WTC11 (cell line): ENCODE results near the gene RNASE9. TPM values are rescaled to one million over a fixed set of nuclear protein-coding genes. Genes with fewer than 3 reads are reported as not detected.

Experiments used
- ATAC-seq: fragments of 200-7000 bp; cut with Tn5 transposase; 2 replicates; pipeline ENCODE4 v1.10.0; 2021; ENCODE audit warnings: mild to moderate bottlenecking, moderate library complexity
- CTCF ChIA-PET: fragments of 300-600 bp; sonication (Branson Sonifier 250); formaldehyde crosslinking; loops from one replicate; lab custom pipeline; 2021; ENCODE audit warnings: antibody characterized with exemption; lab: Charles Lee
- POLR2A ChIA-PET: fragments of 350-600 bp; sonication (Branson Sonifier 250); formaldehyde crosslinking; loops from one replicate; lab custom pipeline; 2021; ENCODE audit warnings: antibody characterized with exemption; lab: Charles Lee
- DNase-seq: peaks from one replicate; pipeline ENCODE4 v3.0.0; 2021; ENCODE audit warnings: low spot score
- H3K27ac Mint-ChIP-seq: 2 replicates; pipeline ENCODE4 v1.8.0; 2021; ENCODE audit warnings: mixed read lengths
- H3K27me3 Mint-ChIP-seq: 2 replicates; pipeline ENCODE4 v1.8.0; 2021; ENCODE audit warnings: low read depth, mild to moderate bottlenecking, moderate library complexity, mixed read lengths
- H3K36me3 Mint-ChIP-seq: 2 replicates; pipeline ENCODE4 v1.8.0; 2021; ENCODE audit warnings: mixed read lengths
- H3K4me1 Mint-ChIP-seq: 2 replicates; pipeline ENCODE4 v1.8.0; 2022; ENCODE audit warnings: mixed read lengths
- H3K4me3 Mint-ChIP-seq: 2 replicates; pipeline ENCODE4 v1.8.0; 2021; ENCODE audit warnings: mild to moderate bottlenecking, moderate library complexity, mixed read lengths
- H3K9me3 Mint-ChIP-seq: 2 replicates; pipeline ENCODE4 v1.8.0; 2021; ENCODE audit warnings: mixed read lengths
- AR ChIP-seq: fragments of 250-450 bp; sonication (Bioruptor Pico); IDR thresholded peaks from 2 replicates; pipeline ENCODE4 v1.9.0; 2021; ENCODE audit warnings: mild to moderate bottlenecking
- ELF4 ChIP-seq: sonication (generic); formaldehyde crosslinking; IDR thresholded peaks from 2 replicates; pipeline ENCODE4 v1.8.1; 2022; ENCODE audit warnings: low read depth, mild to moderate bottlenecking, moderate library complexity, missing genetic modification reagents
- FOXK1 ChIP-seq: sonication (generic); formaldehyde crosslinking; IDR thresholded peaks from 2 replicates; pipeline ENCODE4 v1.8.0; 2022; ENCODE audit warnings: mild to moderate bottlenecking, moderate library complexity, missing genetic modification reagents
- FOXP4 ChIP-seq: sonication (generic); formaldehyde crosslinking; IDR thresholded peaks from 2 replicates; pipeline ENCODE4 v1.8.0; 2022; ENCODE audit warnings: mild to moderate bottlenecking, missing genetic modification reagents
- GABPB1 ChIP-seq: sonication (generic); formaldehyde crosslinking; IDR thresholded peaks from 2 replicates; pipeline ENCODE4 v1.8.1; 2023; ENCODE audit warnings: mild to moderate bottlenecking, missing genetic modification reagents
- IRF2 ChIP-seq: sonication (generic); formaldehyde crosslinking; IDR thresholded peaks from 2 replicates; pipeline ENCODE4 v1.8.0; 2022; ENCODE audit warnings: low read depth, missing genetic modification reagents, borderline replicate concordance
- NFE2L1 ChIP-seq: sonication (generic); formaldehyde crosslinking; IDR thresholded peaks from 2 replicates; pipeline ENCODE4 v1.8.1; 2023; ENCODE audit warnings: missing genetic modification reagents
- NR1H2 ChIP-seq: sonication (generic); formaldehyde crosslinking; IDR thresholded peaks from 2 replicates; pipeline ENCODE4 v1.9.0; 2021; ENCODE audit warnings: mild to moderate bottlenecking, moderate library complexity, missing genetic modification reagents
- NR3C1 ChIP-seq: sonication (generic); formaldehyde crosslinking; conservative IDR thresholded peaks from 2 replicates; pipeline ENCODE4 v1.8.1; 2023; ENCODE audit warnings: low read depth, mild to moderate bottlenecking, missing genetic modification reagents
- RELA ChIP-seq: sonication (generic); formaldehyde crosslinking; IDR thresholded peaks from 2 replicates; pipeline ENCODE4 v1.8.1; 2022; ENCODE audit warnings: missing genetic modification reagents, mild to moderate bottlenecking, borderline replicate concordance
- SP1 ChIP-seq: sonication (generic); formaldehyde crosslinking; conservative IDR thresholded peaks from 2 replicates; pipeline ENCODE4 v1.8.1; 2022; ENCODE audit warnings: missing genetic modification reagents
- USF1 ChIP-seq: sonication (generic); formaldehyde crosslinking; IDR thresholded peaks from 2 replicates; pipeline ENCODE4 v1.8.0; 2022; ENCODE audit warnings: mild to moderate bottlenecking, missing genetic modification reagents
- ZNF138 ChIP-seq: sonication (generic); formaldehyde crosslinking; conservative IDR thresholded peaks from 2 replicates; pipeline ENCODE4 v1.8.1; 2022; ENCODE audit warnings: mild to moderate bottlenecking, moderate library complexity, missing genetic modification reagents
- ZNF219 ChIP-seq: sonication (generic); formaldehyde crosslinking; IDR thresholded peaks from 2 replicates; pipeline ENCODE4 v1.8.0; 2023; ENCODE audit warnings: missing genetic modification reagents, mild to moderate bottlenecking, borderline replicate concordance
- ZNF281 ChIP-seq: sonication (generic); formaldehyde crosslinking; IDR thresholded peaks from 2 replicates; pipeline ENCODE4 v1.8.0; 2023; ENCODE audit warnings: mild to moderate bottlenecking, missing genetic modification reagents
- ZNF317 ChIP-seq: sonication (generic); formaldehyde crosslinking; IDR thresholded peaks from 2 replicates; pipeline ENCODE4 v1.8.1; 2023; ENCODE audit warnings: low read depth, mild to moderate bottlenecking, moderate library complexity, missing genetic modification reagents, borderline replicate concordance
- total RNA-seq: library from RNA; stranded (reverse); gene quantifications from 3 replicates; pipeline ENCODE4 v1.2.3, GENCODE V29; 2021
- TF ChIP-seq, protein P1 (sequence below): sonication (generic); formaldehyde crosslinking; IDR thresholded peaks from 2 replicates; pipeline ENCODE4 v1.8.1; 2022; ENCODE audit warnings: missing genetic modification reagents, borderline replicate concordance
- TF ChIP-seq, protein P2 (sequence below): fragments of 250-450 bp; sonication (Bioruptor Pico); conservative IDR thresholded peaks from 2 replicates; pipeline ENCODE4 v1.9.0; 2021; ENCODE audit warnings: mild to moderate bottlenecking

The RNASE9 gene
- total RNA-seq, 1 experiment from 2014 or later, result not detected

- no peak for TF ChIP-seq FOXP4
- no peak for TF ChIP-seq RELA (CRISPR knock-in tag)
- TF ChIP-seq NFE2L1 (CRISPR knock-in tag), result no peak
Measured at GRCh38 chr14:20559461-20559904, 1.4 kb downstream of the RNASE9 start (continued).

GRCh38 chr14:20557212-20557542, 3.7 kb downstream of the RNASE9 start:
- ChIA-PET POLR2A (no interaction called here), CTCF (no interaction called here)
- Mint-ChIP-seq H3K9me3 (peaks cover 8% of the 10 kb centered on the region), H3K27me3 (no peaks in the 10 kb centered on the region), H3K36me3 (0 out of 2 replicates have a peak, but pooled peaks cover 2% of the 10 kb centered on the region), H3K27ac (no peak overlapping the region), H3K4me3 (no peak overlapping the region), H3K4me1 (peaks cover 46% of the 10 kb centered on the region)
- TF ChIP-seq ZNF138 (CRISPR knock-in tag) (no peak), FOXK1 (CRISPR knock-in tag) (no peak), SP1 (CRISPR knock-in tag) (no peak), NR3C1 (CRISPR knock-in tag) (no peak), AR (CRISPR knock-in tag) (no peak), ELF4 (CRISPR knock-in tag) (no peak)
- TF ChIP-seq, protein P1, sequence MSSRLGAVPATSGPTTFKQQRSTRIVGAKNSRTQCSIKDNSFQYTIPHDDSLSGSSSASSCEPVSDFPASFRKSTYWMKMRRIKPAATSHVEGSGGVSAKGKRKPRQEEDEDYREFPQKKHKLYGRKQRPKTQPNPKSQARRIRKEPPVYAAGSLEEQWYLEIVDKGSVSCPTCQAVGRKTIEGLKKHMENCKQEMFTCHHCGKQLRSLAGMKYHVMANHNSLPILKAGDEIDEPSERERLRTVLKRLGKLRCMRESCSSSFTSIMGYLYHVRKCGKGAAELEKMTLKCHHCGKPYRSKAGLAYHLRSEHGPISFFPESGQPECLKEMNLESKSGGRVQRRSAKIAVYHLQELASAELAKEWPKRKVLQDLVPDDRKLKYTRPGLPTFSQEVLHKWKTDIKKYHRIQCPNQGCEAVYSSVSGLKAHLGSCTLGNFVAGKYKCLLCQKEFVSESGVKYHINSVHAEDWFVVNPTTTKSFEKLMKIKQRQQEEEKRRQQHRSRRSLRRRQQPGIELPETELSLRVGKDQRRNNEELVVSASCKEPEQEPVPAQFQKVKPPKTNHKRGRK (CRISPR knock-in tag), result 0 out of 2 replicates have a peak, but pooled peaks have one; percentile 72
- ATAC-seq (no peak), DNase-seq (no peak)

GRCh38 chr14:20556500-20557211, 4.2 kb downstream of the RNASE9 start:
- H3K9me3 Mint-ChIP-seq, result peaks cover 8% of the 10 kb centered on the region
- H3K27ac Mint-ChIP-seq, result no peak overlapping the region
- H3K4me3 Mint-ChIP-seq, result no peak overlapping the region
- ChIA-PET POLR2A (no interaction called here), CTCF (no interaction called here)
- H3K4me1 Mint-ChIP-seq, result peaks cover 46% of the 10 kb centered on the region
- 0 out of 2 replicates have a peak, but pooled peaks cover 2% of the 10 kb centered on the region for H3K36me3 Mint-ChIP-seq
- TF ChIP-seq GABPB1 (no peak), ZNF281 (CRISPR knock-in tag) (no peak), NR1H2 (CRISPR knock-in tag) (no peak), IRF2 (CRISPR knock-in tag) (no peak), ZNF317 (CRISPR knock-in tag) (no peak), USF1 (CRISPR knock-in tag) (no peak), ZNF219 (CRISPR knock-in tag) (no peak)
- TF ChIP-seq, protein P2, sequence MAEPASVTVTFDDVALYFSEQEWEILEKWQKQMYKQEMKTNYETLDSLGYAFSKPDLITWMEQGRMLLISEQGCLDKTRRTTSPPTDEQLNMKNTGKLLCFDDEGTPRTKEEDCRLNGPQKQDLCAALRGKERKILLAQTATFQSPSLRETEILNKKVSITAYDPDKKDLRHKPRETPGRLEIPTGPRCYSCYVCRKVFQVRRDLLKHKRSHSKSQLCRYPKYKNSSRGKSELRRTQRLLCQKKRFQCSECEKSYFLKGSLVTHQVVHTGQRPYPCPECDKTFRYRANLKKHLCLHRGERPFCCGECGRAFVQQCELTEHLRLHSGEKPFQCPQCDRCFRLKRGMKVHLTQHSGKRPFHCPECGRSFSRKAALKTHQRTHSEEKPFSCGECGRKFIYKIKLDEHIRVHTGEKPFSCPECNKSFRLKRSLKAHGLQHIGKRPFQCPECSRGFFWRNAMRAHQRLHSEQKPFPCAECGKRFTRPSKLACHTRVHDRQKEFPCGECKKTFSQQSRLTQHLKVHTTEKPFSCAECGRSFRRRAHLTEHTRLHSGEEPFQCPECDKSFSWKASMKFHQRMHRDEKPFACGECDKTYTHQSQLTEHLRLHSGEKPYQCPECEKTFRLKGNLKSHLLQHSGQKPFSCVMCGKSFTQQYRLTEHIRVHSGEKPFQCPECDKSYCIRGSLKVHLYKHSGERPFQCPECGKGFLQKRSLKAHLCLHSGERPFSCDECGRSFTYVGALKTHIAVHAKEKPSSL (CRISPR knock-in tag), result no peak
- H3K27me3 Mint-ChIP-seq, result no peaks in the 10 kb centered on the region
- no peak for DNase-seq
- no peak for ATAC-seq
